Vagina (tissue), 2 donors: Measurements from ENCODE around the gene CXorf38.

Experiments used
- CTCF ChIP-seq, 3 experiments: fragments of 450-650 bp in 2 of 3; fragments of 200-600 bp in 1 of 3; sonication (generic) in 1 of 3; IDR thresholded peaks; one replicate each; pipeline ENCODE4 v1.5.1; 2017 to 2019; ENCODE audit warnings: antibody characterized with exemption in 3 of 3, mild to moderate bottlenecking in 2 of 3, moderate library complexity in 2 of 3
- POLR2A ChIP-seq, 2 donors: fragments of 450-650 bp; IDR thresholded peaks; one replicate each; pipeline ENCODE4 v1.6.1; 2017; ENCODE audit warnings: antibody characterized with exemption in 2 of 2, mild to moderate bottlenecking in 2 of 2, moderate library complexity in 2 of 2
- POLR2AphosphoS5 ChIP-seq, 2 donors: sonication (generic); formaldehyde crosslinking; IDR thresholded peaks; one replicate each; pipeline ENCODE4 v1.9.0; 2017; ENCODE audit warnings: antibody characterized with exemption in 2 of 2, mild to moderate bottlenecking in 2 of 2, low read depth in 1 of 2; ENCODE audit not compliant: insufficient read depth in 1 of 2

GRCh38 chrX:40625294-40625693 lies 22.1 kb downstream of the CXorf38 start:
- TF ChIP-seq CTCF (IDR thresholded peaks at IDR 0.05) (no peak), POLR2A (IDR thresholded peaks at IDR 0.05) (no peak), POLR2AphosphoS5 (IDR thresholded peaks at IDR 0.05; ENCODE audit: insufficient read depth in 1 of 2, low read depth in 1 of 2) (no peak)
